Peyer's patch (tissue), 4 donors: ENCODE measurements around the gene JTB. TPM values are rescaled to one million over a fixed set of nuclear protein-coding genes. Genes with fewer than 3 reads are reported as not detected.
"Not testable (repeated sequence)": the region's sequence is repeated elsewhere in the genome, so short reads cannot be mapped to it uniquely, and the experiment has no call there.

Experiments used
- DNase-seq, 3 donors: peaks; one replicate each; pipeline ENCODE4 v3.0.0-alpha.2; 2017 to 2019
- H3K27ac ChIP-seq, 4 donors: fragments of 200-600 bp; sonication (generic); one replicate each; pipeline ENCODE4 v1.5.1; 2016 to 2019
- H3K27me3 ChIP-seq, 2 donors: fragments of 200-600 bp; sonication (generic); one replicate each; pipeline ENCODE4 v1.5.1; 2019
- H3K36me3 ChIP-seq, 3 donors: fragments of 200-600 bp; sonication (generic); one replicate each; pipeline ENCODE4 v1.5.1; 2016 to 2019
- H3K4me1 ChIP-seq, 4 donors: fragments of 200-600 bp; sonication (generic); one replicate each; pipeline ENCODE4 v1.5.1; 2016 to 2019
- H3K4me3 ChIP-seq, 4 donors: fragments of 200-600 bp; sonication (generic); 1 replicate in 3 of 4; 2 replicates in 1 of 4; pipeline ENCODE4 v1.5.1; 2016 to 2019; ENCODE audit warnings: mild to moderate bottlenecking in 1 of 4
- H3K9me3 ChIP-seq, 4 donors: fragments of 200-600 bp; sonication (generic); one replicate each; pipeline ENCODE4 v1.5.1; 2016 to 2019; ENCODE audit warnings: mild to moderate bottlenecking in 1 of 4
- CTCF ChIP-seq, 6 experiments: fragments of 450-650 bp in 4 of 6; fragments of 200-600 bp in 2 of 6; sonication (generic) in 1 of 6; IDR thresholded peaks; one replicate each; pipeline ENCODE4 v1.5.1; 2017 to 2019; ENCODE audit warnings: antibody characterized with exemption in 6 of 6, mild to moderate bottlenecking in 3 of 6, moderate library complexity in 1 of 6
- POLR2A ChIP-seq, 2 donors: fragments of 450-650 bp; IDR thresholded peaks; one replicate each; pipeline ENCODE4 v1.5.1; 2017; ENCODE audit warnings: antibody characterized with exemption in 2 of 2, mild to moderate bottlenecking in 2 of 2, moderate library complexity in 2 of 2
- total RNA-seq, 4 donors: library from RNA; depleted of rRNA; stranded (reverse); fragments of >200 nt; gene quantifications; one replicate each; pipeline ENCODE4 v1.1.0, GENCODE V29; 2016

The JTB gene
- 100 to 1,000 TPM; 172 to 321 (median 193) TPM for total RNA-seq

DNA sequence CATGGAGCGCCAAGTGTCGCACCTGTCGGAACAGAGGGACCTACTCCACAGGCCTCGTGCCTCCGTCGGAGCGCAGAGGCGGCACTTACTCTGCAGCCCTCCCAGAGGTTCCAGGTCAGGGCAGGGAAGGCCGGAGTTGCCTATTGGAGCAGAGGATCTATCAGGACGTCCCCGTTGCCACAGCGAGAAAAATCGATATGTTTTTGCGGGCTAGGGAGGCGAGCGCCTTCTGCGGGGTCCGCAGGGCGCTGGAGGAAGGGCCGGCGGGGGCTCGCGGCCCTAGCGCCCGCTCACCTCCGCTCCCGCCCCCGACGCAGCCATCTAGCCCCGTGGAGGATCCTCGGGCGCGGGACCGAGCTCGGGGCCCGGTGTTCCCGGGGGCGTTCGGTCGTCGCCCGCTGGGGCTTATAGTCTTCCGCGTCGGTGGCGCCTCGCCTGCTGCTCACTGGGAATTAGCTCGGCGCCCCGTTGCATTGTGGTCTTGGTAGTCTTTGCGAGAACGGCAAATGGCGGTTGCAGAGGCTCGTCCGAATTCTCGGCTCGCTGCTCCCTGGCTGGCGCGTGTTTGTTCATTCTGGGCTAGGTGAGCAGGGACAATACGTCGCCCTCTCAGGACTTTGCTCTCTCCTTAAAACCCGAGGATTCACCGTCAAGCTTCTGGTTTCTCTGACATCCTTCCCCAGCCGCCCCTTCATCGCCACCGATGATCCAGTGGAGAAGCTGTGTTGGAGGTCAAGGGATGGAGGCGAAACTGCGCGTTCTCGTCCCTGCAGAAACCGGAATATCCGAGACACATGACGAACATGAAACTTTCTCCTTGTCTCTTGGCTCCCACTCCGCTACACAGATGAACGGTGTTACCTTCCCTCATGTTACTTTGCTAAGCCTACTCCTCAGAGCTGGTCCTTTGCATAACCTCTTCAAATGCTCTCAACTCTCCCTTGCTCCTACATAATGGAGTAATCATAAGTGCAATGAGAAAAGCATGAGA lies at the start of gene JTB:
Gene JTB, minus strand, starts transcription at position 425 of the 991 bp plus-strand sequence. Its CDS starts 422 bp downstream, at position 3.
- Histone ChIP-seq H3K4me1 (peaks cover 0 to 19% (median 6%) of the 10 kb centered on the region in 4 donors), H3K36me3 (peaks cover 0 to 12% (median 0%) of the 10 kb centered on the region in 3 donors)

DNA sequence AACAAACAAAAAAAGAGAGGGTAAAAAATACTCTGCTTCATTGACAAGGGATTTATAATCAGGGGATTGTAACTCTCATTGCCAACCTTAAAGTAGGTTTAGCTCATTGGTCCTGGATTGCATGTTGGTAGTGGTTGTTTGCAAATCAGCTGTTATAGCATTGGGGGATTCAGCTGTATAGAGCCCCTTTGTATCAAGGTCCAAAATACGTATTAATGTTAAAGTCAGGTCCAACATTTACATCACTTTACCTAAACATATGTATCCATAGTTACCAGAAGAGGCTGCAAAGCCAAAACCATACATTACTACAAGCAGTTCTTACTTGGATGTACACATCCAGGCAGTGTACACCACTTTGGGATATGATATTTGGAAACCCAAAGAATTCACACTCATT lies 42.5 kb upstream of the JTB start:
- Histone ChIP-seq H3K36me3 (no peaks in the 10 kb centered on the region), H3K4me1 (no peaks in the 10 kb centered on the region), H3K27me3 (no peaks in the 10 kb centered on the region), H3K27ac (no peak overlapping the region), H3K9me3 (no peaks in the 10 kb centered on the region), H3K4me3 (no peak overlapping the region)
- no peak for TF ChIP-seq CTCF (IDR thresholded peaks at IDR 0.05)
- TF ChIP-seq POLR2A (IDR thresholded peaks at IDR 0.05) = no peak
- DNase-seq = no peak

More for the DNA sequence above, at the start of gene JTB:
- no peaks in the 10 kb centered on the region for H3K9me3 ChIP-seq
- peak; percentile 91 to 96 (median 95) for DNase-seq
- H3K27me3 ChIP-seq = no peaks in the 10 kb centered on the region
- TF ChIP-seq POLR2A (IDR thresholded peaks at IDR 0.05) (peak; percentile 87 to 91), CTCF (IDR thresholded peaks at IDR 0.05) (peak in 1 of 6 experiments; percentile 18)
- H3K27ac ChIP-seq = peak within 1 kb of the TSS; percentile 89 to 96 (median 92)
- H3K4me3 ChIP-seq = peak within 1 kb of the TSS; percentile 90 to 97 (median 92)

DNA sequence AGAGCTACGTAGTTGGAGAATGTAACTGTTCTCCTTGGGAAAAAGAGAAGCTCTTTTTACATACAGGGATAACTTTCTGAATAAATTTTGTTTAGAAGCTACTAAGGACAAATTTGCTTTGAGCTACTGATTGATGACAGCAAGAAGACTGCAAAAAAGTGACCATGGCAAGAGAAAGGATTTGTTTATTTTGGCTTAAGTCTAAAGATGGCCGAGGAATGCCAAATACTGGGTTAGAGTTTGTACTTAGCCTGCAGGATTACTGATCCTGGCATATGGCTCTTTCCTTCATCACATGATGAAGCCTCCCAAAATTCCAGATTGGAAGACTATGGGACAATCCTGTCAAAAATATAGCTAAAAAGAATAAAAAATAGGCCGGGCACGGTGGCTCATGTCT lies 41.8 kb upstream of the JTB start:
- TF ChIP-seq POLR2A (IDR thresholded peaks at IDR 0.05) (no peak), CTCF (IDR thresholded peaks at IDR 0.05) (no peak)

GRCh38 chr1:154014154-154014907 lies 36.9 kb upstream of the JTB start:
- no peak for DNase-seq
- H3K27me3 ChIP-seq = no peaks in the 10 kb centered on the region
- TF ChIP-seq CTCF (IDR thresholded peaks at IDR 0.05) (no peak), POLR2A (IDR thresholded peaks at IDR 0.05) (no peak)

More for the DNA sequence above, 41.8 kb upstream of the JTB start:
- no peaks in the 10 kb centered on the region for H3K27me3 ChIP-seq
- DNase-seq = no peak
- no peaks in the 10 kb centered on the region for H3K36me3 ChIP-seq
- H3K4me1 ChIP-seq = no peaks in the 10 kb centered on the region
- no peaks in the 10 kb centered on the region for H3K9me3 ChIP-seq
- no peak overlapping the region for H3K4me3 ChIP-seq
- no peak overlapping the region for H3K27ac ChIP-seq

GRCh38 chr1:154012543-154012942 lies 35.1 kb upstream of the JTB start:
- H3K9me3 ChIP-seq, H3K27me3 ChIP-seq, H3K27ac ChIP-seq, H3K4me3 ChIP-seq, H3K4me1 ChIP-seq, DNase-seq, H3K36me3 ChIP-seq: not testable (repeated sequence)

More at GRCh38 chr1:154014154-154014907, 36.9 kb upstream of the JTB start:
- Histone ChIP-seq H3K36me3 (no peaks in the 10 kb centered on the region), H3K27ac (no peak overlapping the region), H3K4me1 (no peaks in the 10 kb centered on the region), H3K4me3 (no peak overlapping the region), H3K9me3 (no peaks in the 10 kb centered on the region)
